GM18909 (cell line): Measurements from ENCODE around the gene MOB3A.

Source experiments
- ATAC-seq: cut with Tn5 transposase; IDR thresholded peaks from one replicate; pipeline ENCODE4 v1.9.1; 2021; ENCODE audit warnings: mild to moderate bottlenecking; ENCODE audit not compliant: unreplicated experiment, poor library complexity

Gene MOB3A

DNA sequence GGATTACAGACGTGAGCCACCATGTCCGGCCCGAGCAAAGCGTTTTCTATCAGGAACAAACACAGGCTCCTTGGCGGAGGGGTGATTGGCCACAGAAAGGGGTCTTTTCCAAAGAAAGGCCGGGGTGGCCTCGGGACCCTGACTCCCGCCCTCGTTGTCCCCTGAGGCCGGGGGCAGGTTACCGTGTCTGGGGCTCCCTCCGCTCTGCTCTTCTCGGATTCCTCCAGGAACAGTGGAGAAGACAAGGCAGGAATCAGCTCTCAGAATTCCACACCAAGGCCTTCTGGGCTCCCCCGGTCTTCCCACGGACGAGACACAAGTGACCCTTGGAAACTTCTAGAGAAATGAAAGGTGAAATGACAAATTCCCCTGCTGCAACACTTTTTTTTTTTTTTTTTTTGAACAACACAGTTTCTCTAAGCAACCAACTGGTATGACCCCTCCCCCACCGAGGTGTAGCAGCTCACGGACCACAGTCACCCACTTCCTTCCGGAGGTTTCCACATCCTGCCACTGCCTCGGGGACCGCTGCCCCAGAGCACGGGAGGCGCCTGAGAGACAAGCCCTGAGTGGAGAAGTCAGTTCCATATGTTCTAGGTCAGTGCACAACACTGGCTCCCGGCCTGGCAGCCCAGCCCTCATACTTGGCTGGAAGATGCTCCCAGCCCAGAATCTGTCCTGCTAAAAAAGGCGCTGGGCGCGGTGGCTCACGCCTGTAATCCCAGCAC lies 11.0 kb downstream of the MOB3A start:
- peak; percentile 38 for ATAC-seq

DNA sequence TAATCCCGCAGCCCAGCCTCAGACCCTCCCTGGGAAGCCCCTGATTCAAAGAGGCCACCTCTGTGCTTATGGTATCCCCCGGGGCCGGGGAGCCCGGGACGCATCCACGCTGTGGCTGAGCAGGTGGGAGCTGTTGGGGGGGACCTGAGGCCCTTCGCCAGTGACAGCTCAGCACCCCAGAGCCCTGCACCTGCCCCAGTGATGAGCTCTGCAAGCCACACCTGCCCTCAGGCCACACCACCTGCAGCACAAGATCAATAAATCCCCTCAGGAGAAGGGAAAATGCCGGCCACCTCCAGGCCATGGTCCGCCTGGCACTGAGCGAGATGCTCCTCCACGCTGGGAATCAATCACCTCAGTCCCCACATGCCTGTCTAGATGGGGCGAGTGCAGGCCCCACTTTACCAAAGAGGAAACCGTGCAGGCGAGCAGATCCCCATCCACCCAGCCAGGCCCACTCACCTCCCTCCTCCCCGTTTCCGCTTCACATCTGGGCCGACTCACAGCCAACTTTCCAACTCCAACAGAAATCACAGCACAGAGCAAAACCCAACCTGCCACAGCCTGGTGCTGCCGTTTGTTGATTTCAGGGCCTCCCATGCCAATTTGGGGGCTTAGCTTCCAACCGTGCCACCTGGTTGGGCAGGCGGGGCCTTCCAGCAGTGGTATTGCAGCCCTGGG lies 12.8 kb downstream of the MOB3A start:
- ATAC-seq: no peak

DNA sequence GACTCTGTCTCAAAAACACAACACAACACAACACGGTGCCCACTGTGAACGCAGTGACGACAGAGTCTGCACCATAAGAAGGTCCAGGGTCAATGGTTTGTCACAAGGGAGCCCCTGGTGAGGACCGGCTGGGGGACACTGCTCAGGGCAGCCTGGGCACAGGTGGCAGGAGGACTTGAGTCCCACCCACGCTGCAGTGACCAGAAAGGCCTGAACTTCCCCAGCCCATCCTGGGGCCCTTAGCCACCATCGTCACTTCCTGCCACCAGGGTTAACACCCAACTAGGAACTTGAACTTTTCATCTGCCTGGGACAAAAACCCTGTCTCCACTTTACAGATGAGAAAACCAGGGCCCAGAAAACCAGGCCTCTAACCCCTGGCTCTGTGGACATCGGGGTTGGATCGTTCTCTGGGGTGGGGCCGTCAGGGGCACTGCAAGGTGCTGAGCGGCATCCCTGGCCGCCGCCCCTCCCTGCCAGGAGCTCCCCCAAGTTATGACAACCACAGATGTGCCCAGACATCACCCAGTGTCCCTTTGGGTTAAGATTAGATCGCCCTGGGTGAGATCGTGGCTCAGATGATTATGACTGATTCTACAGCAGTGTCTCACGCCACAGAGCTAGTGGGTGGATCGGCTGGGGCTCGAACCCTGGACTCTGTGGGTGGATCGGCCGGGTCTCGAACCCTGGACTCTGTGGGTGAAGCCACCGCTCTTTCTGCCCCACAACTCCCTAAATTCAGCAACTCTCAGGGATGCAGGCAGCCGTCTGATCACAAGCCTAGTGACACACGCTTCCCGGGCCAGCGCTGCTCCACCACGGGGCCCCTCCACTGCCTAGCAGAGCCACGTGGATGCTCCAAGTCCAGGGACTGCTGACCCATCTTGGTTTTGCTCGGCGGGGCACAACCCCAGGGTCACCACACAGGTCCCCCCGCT lies 14.0 kb downstream of the MOB3A start:
- no peak for ATAC-seq

DNA sequence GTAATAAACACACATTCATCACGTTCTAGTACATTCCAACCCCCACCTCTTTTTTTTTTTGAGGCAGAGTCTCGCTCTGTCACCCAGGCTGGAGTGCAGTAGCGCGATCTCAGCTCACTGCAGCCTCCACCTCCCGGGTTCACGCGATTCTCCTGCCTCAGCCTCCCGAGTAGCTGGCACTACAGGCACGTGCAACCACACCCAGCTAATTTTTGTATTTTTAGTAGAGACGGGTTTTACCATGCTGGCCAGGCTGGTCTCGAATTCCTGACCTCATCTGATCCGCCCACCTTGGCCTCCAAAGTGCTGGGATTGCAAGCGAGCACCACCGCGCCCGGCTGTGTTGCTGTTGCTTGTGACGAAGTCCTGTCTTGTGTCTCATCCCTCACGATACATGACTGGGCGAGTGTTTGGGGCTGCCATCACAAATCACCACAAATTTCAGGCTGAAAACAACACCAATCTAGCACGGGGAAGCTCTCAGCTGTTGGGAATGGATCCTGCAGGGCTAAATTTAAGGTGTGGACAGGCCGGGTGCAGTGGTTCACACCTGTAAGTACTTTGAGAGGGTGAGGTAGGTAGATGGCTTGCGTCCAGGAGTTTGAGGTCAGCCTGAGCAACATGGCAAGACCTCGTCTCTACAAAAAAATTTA lies 15.7 kb downstream of the MOB3A start:
- no peak for ATAC-seq

DNA sequence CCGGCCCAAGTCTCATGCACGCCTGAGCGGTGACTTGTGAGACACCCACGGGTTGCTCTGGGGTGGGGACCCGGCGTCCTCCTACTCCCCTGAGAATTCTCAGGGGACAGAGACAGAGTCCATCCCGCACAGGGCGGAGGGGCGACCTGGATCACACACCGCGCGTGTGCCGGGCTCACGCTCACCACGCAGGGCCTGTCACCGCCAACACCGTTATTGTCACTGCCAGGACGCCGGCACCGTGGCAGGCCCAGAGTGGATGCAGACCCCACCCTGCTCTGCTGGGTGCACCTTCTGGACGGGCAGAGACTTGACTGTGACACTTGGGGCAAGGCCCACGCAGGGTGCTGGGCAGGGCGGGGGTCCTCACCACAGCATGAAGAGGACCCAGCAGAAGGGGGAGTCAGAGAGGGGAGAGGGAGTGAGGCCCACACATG lies 16.2 kb downstream of the MOB3A start:
- no peak for ATAC-seq

DNA sequence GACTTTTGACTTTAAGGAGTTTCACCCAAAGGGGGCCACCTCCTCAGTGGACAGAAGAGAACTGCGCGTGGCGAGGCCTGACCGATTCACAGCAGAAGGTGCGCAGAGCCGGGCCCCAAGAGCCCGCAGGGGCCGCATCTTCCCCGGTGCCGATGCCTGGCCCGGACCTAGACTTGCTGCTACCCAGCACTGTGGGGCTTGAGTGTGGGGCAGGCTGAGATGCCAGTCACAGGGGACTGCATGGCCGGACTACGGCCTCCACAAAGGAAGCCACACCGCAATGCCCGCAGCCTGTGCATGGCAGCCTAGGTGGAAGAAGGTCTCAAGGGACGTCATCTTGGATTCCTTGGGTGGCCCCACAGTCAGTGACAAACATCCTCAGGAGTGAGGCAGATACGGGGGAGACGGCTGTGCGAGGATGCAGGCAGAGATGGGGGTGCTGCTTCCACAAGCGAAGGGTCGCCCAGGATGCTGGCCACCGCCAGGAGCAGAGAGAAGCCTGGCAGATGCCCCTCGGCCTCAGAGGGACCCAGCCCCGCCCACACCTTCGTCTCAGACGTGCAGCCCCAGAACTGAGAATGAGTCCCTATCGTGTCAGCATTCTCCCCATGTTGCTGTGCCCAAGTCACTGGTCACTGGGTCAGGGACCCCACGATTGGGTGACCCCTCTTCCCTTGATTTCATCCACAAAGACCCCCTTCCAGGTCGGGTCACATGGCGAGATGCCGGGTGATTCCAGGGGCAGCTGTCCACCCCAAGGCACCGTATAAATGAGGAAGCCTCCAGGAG lies 16.9 kb downstream of the MOB3A start:
- no peak for ATAC-seq

DNA sequence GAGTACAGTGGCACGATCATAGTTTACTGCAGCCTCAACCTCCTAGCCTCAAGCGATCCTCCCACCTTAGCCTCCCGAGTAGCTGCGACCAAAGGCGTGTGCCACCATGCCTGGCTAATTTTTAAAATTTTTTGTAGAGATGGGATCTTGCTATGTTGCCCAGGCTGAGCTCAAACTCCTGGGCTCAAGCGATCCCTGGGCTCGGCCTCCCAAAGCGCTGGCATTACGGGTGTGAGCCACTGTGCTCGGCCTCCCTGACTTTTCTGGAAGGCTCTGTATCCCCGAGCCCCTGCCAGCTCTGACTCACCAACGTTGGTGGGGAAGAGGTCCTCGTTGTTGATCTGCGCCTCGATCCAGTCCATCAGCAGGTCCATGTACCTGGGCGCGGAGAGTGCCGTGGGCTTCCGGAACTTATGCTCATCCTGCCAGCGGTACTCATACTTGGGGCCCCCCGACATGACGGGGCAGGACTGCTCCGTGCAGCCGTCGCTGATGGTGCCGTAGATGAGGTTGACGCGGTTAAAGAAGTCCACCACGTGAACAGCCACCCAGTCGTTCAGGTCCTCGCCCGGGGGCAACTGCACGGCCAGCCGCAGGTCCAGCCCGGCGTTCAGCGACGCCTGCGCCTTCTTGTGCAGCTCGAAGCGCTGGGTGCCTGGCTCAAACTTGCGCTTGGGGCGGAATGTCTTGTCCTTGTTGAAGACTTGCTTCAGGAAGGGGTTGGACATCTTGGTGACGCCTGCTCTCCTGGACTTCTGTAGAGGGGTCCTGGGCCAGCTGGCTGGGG lies 18.1 kb downstream of the MOB3A start:
- ATAC-seq: no peak

DNA sequence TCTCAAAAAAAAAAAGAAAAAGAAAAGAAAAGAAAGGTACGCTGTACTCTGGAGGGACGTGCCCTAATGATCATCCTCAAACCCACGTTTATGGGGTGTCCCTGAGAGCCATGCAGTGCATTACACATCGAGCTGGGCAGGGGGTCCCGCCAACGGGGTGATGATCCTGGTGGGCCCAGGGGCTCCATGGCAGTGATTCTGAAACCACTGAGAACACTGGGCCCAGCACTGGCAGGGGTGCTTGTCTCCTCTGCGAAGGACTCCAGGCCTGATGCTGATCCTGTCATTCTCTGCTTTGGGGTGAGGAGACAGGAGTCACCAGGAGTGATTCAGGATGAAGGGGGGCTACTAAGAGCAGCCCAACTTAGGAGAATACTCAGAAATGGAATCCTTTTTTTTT lies 18.7 kb downstream of the MOB3A start:
- no peak for ATAC-seq

DNA sequence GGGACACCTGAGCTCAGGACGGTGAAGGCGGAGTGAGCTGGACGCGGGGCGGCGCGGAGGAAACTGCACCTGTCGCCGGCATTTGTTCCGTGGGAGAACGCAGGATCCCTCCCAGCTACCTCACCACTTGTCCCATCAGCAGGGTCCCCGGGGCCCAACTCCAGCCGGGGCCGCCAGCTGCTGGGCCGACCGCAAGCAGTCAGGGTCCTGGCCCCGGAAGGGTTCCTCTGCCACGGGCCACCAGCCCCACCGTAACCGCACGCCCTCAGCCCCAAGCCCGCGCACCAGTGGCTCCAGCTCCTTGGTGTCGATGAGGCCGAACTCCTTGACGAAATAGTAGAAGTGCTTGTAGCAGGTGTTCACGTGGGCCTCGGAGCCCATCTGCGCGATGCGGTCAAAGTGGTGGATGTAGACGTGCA lies 19.6 kb downstream of the MOB3A start:
- ATAC-seq: no peak

DNA sequence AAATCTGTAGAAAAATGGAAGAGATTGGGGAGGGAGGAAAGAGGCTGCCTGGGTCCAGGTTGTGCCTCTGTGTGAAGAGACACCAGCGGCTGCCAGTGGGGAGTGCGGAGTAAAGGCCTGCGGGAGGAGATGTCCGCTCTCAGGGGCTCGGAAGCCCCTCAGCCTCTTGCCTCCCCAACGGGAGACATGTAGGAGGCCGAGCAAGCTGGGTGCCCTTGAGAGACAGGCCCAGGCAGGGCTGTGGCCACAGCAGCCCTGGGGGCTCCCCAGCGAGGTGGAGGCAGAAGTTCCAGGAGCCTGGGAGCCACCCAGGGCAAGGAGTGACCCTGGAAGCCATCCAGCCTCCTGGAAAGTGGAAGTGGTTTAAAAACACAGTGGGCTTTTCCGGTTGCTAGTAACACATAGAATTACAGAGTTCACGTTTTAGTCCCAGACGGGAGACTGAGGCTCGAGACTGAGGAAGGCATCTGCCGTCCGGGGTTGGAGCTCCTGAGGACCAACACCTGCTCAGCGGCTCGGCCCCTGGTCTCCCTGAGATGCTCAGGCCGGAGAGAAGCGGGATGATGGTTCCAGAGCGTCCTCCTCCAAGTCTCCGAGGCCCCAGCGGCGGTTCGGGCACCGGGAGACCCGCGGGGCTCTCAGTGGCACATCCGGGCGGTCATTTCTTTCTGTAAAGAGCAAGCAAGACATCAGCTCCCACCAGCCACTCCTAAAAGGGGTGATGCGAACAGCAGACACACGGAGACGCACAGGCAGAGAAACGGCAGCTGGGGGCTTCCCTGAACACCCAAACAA lies 23.2 kb downstream of the MOB3A start:
- ATAC-seq: no peak

DNA sequence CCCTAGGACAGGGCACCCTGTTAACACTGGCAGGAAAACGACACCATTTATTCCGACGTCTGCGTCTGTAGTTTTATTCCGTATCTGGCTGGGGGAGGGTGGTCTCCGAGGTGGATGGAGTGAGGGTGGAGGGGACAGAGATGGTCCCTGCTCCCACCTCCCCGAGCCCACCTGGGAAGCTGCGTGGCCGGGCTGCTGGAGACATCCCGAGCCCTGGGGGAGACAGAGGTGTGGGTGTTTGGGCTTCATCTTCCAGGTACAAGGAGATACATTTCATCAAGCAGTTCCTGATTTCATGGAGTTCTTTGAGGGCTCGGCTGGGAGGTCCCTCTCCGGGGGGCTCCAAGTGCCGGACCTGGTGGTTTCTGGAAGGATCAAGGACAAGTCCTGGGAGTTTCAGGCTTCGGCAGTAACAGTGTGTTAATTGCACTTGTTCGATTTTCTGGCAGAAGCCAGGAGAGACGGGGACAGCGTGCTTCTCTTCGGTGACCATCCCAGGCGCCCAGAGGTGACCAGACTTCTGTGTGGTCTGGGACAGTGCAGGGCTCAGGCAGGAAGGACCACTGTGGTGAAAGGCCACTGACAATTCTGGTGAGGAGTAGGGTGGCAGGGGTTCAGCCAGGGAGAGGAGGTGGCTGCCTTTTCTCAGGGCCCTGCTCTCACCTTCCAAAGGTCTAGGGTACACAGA lies 25.0 kb downstream of the MOB3A start:
- ATAC-seq: no peak

DNA sequence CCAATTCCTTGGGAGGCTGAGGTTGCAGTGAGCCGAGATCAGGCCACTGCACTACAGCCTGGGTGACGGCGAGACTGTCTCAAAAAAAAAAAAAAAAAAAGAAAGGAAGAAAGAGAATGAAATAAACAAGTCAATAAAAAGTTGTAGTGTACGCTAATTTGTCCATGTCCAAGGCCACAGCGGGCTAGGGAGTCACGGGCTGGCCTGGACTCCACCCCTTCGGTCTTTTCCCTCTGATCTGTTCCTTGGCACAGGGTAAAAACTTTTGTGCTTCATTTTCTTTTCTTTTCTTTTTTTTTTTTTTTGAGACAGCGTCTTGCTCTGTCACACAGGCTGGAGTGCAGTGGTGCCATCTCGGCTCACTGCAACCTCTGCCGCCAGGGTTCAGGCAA lies 25.7 kb downstream of the MOB3A start:
- no peak for ATAC-seq

DNA sequence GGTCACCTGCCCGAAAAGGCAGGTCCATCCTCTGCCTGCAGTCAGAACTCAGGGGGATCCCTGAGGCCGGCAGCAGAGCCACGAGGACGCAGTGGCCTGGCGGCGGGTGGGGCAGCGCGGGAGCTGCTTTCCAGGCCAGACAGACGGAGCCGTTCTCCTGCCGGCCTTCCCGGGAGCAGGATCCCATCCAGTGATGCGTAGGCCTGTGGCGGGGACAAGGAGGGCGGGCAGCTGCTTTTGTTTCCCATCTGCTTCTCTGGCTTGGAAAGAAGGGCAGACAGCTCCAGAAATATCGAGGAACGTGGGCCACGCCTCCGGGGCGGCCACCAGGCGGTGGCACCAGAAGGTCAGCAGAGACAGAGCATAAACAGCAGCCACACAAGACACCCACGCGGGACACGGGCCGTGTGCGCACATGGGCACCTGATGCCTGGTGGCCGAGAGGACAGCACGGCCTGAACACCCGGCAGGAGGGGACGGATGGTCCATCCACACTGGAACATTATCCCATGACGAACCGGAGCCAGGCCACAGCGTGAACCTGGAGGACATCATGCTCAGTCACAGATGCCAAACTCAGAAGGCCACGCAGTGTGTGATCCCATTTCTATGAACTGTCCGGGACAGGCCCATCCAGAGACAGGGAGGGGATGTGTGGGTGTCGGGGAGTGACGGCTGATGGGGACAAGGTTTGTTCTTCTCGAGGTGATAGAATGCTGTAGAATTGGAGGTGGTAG lies 31.2 kb downstream of the MOB3A start:
- ATAC-seq: no peak

DNA sequence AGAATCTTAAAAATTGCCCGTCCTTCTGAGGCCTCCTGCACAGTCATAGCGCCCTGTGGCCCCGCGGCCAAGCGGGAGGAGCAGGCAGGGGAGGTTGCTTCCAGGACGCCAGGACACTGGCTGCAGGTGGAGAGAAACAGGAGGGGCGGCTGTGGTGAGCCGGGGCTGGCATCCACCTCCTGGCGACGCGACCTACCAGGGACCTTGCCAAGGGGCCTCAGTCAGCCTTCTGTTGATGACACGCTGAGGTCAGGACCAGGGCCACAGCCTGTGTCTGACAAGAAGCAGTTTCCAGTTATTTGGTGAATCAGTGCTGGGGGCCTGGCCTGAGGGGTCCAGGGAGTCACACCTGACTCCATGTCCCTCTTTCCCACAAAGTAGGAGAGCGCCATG lies 31.7 kb downstream of the MOB3A start:
- ATAC-seq: no peak

DNA sequence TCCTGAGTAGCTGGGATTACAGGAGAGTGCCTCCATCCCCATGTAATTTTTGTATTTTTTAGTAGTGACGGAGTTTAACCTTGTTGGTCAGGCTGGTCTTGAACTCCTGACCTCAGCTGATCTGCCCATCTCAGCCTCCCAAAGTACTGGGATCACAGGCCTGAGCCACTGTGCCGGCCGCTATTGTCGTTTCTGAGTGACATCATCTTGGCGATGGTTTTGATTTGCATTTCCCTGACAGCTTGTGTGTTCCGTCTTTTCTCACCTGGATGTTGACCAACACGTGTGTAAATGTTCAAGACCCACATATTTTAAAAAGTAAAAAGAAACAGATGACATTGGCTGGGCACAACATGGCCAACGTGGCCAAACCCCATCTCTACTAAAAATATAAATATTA lies 32.3 kb downstream of the MOB3A start:
- no peak for ATAC-seq

DNA sequence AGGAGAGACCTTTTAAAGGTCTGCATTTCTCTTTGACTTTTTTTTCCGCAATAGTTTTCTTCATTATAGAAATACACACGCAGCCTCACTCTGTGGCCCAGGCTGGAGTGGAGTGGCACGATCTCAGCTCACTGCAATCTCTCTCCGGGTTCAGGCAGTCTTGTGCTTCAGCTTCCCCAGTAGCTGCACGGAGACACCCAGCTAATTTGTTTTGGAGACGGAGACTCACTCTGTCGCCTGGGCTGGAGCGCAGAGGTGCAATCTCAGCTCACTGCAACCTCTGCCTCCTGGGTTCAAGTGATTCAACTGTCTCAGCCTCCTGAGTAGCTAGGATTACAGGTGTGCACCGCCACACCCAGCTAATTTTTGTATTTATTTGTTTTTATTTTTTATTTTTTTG lies 33.4 kb downstream of the MOB3A start:
- no peak for ATAC-seq

DNA sequence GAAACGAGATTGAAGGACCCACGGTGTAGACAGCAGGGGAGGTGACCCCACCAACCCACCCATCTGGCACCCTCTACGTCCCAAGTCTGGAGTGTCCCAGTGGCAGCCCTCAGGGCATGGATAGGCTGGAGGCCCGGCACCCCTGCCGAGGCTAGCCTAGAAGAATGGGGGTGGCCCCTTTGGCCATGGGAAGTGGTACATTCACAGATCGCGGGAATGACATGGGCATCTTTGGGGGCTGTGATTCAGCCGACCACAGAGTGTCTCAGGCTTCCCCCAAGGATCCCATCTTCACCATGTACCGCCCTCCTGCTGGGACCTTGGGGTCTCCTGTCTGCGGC lies 33.8 kb downstream of the MOB3A start:
- ATAC-seq: no peak
